ENCODE data around the gene HSPBP1. TPM values are rescaled to one million over a fixed set of nuclear protein-coding genes. Genes with fewer than 3 reads are reported as not detected.

The HSPBP1 gene
- total RNA-seq, 1 donor from 2014 or later: 10.4 TPM

GRCh38 chr19:55241143-55241934 is 38.6 kb downstream of the HSPBP1 start:
- Histone ChIP-seq H3K9ac (ENCODE audit: low read depth in 1 of 3, low read length in 3 of 3) (no peak overlapping the region), H3K4me3 (ENCODE audit: low read length in 3 of 3) (no peak overlapping the region), H3K36me3 (ENCODE audit: control insufficient read depth in 3 of 3, insufficient read depth in 3 of 3, low read length in 3 of 3) (peaks cover 86 to 87% (median 86%) of the 10 kb centered on the region in 3 donors), H3K27me3 (ENCODE audit: control insufficient read depth in 3 of 3, insufficient read depth in 3 of 3, low read length in 3 of 3) (no peaks in the 10 kb centered on the region), H3K9me3 (ENCODE audit: control insufficient read depth in 3 of 3, low read length in 3 of 3) (no peaks in the 10 kb centered on the region), H3K27ac (ENCODE audit: low read depth, low read length) (no peak overlapping the region), H3K4me1 (ENCODE audit: control insufficient read depth in 3 of 3, insufficient read depth in 3 of 3, low read length in 3 of 3) (no peaks in the 10 kb centered on the region)

- peaks cover 87 to 93% (median 88%) of the 10 kb centered on the region in 3 donors for H3K36me3 ChIP-seq (ENCODE audit: control insufficient read depth in 3 of 3, insufficient read depth in 3 of 3, low read length in 3 of 3)
- no peak overlapping the region for H3K4me3 ChIP-seq (ENCODE audit: low read length in 3 of 3)
- no peak overlapping the region for H3K9ac ChIP-seq (ENCODE audit: low read depth in 1 of 3, low read length in 3 of 3)
- H3K4me1 ChIP-seq (ENCODE audit: control insufficient read depth in 3 of 3, insufficient read depth in 3 of 3, low read length in 3 of 3): no peaks in the 10 kb centered on the region
- no peaks in the 10 kb centered on the region for H3K27me3 ChIP-seq (ENCODE audit: control insufficient read depth in 3 of 3, insufficient read depth in 3 of 3, low read length in 3 of 3)
- H3K9me3 ChIP-seq (ENCODE audit: control insufficient read depth in 3 of 3, low read length in 3 of 3): no peaks in the 10 kb centered on the region
- H3K27ac ChIP-seq (ENCODE audit: low read depth, low read length): no peak overlapping the region
These were observed 39.2 kb downstream of the HSPBP1 start for GRCh38 chr19:55240713-55241020.

DNA sequence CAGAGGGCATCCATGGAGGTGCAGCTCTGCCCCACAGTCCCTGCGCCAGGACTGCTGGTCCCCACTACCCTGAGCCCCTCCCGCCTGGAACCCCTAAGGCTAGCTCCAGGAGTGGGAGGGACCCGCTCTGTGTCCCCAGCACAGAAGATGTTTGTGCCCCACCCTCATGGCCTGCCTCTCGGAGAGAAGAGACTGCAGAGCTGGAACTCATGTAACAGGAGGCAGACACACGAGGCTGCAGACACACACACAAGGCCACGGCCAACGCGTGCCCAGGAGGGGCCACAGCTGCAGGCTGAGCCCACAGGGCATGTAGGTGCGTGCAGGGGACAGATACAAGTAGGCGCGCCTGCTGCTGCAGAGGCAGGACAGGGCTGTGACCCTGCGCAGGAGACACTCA is 40.9 kb downstream of the HSPBP1 start:
- Histone ChIP-seq H3K4me3 (ENCODE audit: low read length in 3 of 3) (no peak overlapping the region), H3K36me3 (ENCODE audit: control insufficient read depth in 3 of 3, insufficient read depth in 3 of 3, low read length in 3 of 3) (peaks cover 81 to 90% (median 82%) of the 10 kb centered on the region in 3 donors), H3K27ac (ENCODE audit: low read depth, low read length) (no peak overlapping the region), H3K4me1 (ENCODE audit: control insufficient read depth in 3 of 3, insufficient read depth in 3 of 3, low read length in 3 of 3) (no peaks in the 10 kb centered on the region), H3K9me3 (ENCODE audit: control insufficient read depth in 3 of 3, low read length in 3 of 3) (no peaks in the 10 kb centered on the region), H3K9ac (ENCODE audit: low read depth in 1 of 3, low read length in 3 of 3) (no peak overlapping the region), H3K27me3 (ENCODE audit: control insufficient read depth in 3 of 3, insufficient read depth in 3 of 3, low read length in 3 of 3) (no peaks in the 10 kb centered on the region)

- Histone ChIP-seq H3K36me3 (ENCODE audit: control insufficient read depth in 3 of 3, insufficient read depth in 3 of 3, low read length in 3 of 3) (peaks cover 75 to 87% (median 75%) of the 10 kb centered on the region in 3 donors), H3K27me3 (ENCODE audit: control insufficient read depth in 3 of 3, insufficient read depth in 3 of 3, low read length in 3 of 3) (no peaks in the 10 kb centered on the region), H3K4me3 (ENCODE audit: low read length in 3 of 3) (no peak overlapping the region), H3K4me1 (ENCODE audit: control insufficient read depth in 3 of 3, insufficient read depth in 3 of 3, low read length in 3 of 3) (no peaks in the 10 kb centered on the region), H3K9ac (ENCODE audit: low read depth in 1 of 3, low read length in 3 of 3) (no peak overlapping the region), H3K27ac (ENCODE audit: low read depth, low read length) (no peak overlapping the region), H3K9me3 (ENCODE audit: control insufficient read depth in 3 of 3, low read length in 3 of 3) (no peaks in the 10 kb centered on the region)
These were observed 41.9 kb downstream of the HSPBP1 start for GRCh38 chr19:55238030-55238429.

GRCh38 chr19:55232986-55233385 is 46.9 kb downstream of the HSPBP1 start:
- no peak overlapping the region for H3K9ac ChIP-seq (ENCODE audit: low read depth in 1 of 3, low read length in 3 of 3)
- H3K36me3 ChIP-seq (ENCODE audit: control insufficient read depth in 3 of 3, insufficient read depth in 3 of 3, low read length in 3 of 3): peaks cover 62 to 74% (median 62%) of the 10 kb centered on the region in 3 donors
- no peak overlapping the region for H3K4me3 ChIP-seq (ENCODE audit: low read length in 3 of 3)
- H3K9me3 ChIP-seq (ENCODE audit: control insufficient read depth in 3 of 3, low read length in 3 of 3): no peaks in the 10 kb centered on the region
- no peaks in the 10 kb centered on the region for H3K4me1 ChIP-seq (ENCODE audit: control insufficient read depth in 3 of 3, insufficient read depth in 3 of 3, low read length in 3 of 3)
- no peak overlapping the region for H3K27ac ChIP-seq (ENCODE audit: low read depth, low read length)
- H3K27me3 ChIP-seq (ENCODE audit: control insufficient read depth in 3 of 3, insufficient read depth in 3 of 3, low read length in 3 of 3): no peaks in the 10 kb centered on the region

- Histone ChIP-seq H3K36me3 (ENCODE audit: control insufficient read depth in 3 of 3, insufficient read depth in 3 of 3, low read length in 3 of 3) (peaks cover 62 to 66% (median 62%) of the 10 kb centered on the region in 3 donors), H3K4me3 (ENCODE audit: low read length in 3 of 3) (no peak overlapping the region), H3K27ac (ENCODE audit: low read depth, low read length) (no peak overlapping the region), H3K27me3 (ENCODE audit: control insufficient read depth in 3 of 3, insufficient read depth in 3 of 3, low read length in 3 of 3) (no peaks in the 10 kb centered on the region), H3K4me1 (ENCODE audit: control insufficient read depth in 3 of 3, insufficient read depth in 3 of 3, low read length in 3 of 3) (no peaks in the 10 kb centered on the region), H3K9me3 (ENCODE audit: control insufficient read depth in 3 of 3, low read length in 3 of 3) (no peaks in the 10 kb centered on the region), H3K9ac (ENCODE audit: low read depth in 1 of 3, low read length in 3 of 3) (no peak overlapping the region)
These were observed 47.7 kb downstream of the HSPBP1 start for GRCh38 chr19:55232286-55232602.

DNA sequence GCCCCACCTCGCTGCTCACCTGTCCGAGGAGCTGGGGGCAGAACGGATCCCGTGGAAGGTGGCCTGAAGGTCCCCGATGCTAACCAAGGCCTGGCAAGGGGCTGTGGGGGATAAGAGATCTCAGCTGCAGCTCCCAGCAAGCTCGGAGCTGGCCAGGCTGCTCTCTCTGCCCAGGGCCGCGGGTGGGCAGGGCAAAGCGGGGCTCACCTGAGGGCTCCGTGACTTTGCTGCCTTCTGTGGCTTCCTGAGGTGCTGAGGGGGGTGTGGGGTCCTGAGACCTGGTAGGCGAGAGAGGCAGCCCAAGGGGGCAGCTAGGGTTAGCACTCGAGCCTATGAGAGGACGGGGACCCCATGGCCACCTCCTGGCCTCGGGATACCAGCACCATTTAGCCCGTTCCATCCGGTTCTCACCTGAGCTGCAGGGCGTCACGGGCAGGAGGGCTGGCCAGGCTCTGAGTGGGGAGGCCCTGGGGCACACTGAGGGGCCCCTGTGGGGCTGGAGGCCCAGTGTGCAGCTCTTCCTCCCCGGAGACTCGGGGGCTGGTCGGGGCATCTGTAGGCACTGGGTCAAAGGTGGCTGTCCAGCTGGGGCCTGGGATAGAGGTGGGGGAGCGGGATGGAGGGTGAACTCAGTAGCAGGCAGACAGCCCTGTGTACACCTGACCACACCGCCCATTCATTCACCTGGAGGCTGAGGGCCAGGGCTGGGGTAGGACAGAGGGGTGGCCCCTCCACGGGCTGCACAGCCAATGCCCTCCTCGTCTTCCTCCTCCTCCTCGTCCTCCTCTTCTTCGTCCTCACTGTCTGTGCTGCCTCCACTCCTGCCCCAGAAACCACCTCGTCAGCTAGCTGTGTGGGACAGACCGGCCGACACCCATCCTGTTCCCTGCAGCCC is 48.3 kb downstream of the HSPBP1 start:
- Histone ChIP-seq H3K9me3 (ENCODE audit: control insufficient read depth in 3 of 3, low read length in 3 of 3) (no peaks in the 10 kb centered on the region), H3K27ac (ENCODE audit: low read depth, low read length) (no peak overlapping the region), H3K27me3 (ENCODE audit: control insufficient read depth in 3 of 3, insufficient read depth in 3 of 3, low read length in 3 of 3) (no peaks in the 10 kb centered on the region), H3K4me3 (ENCODE audit: low read length in 3 of 3) (no peak overlapping the region), H3K9ac (ENCODE audit: low read depth in 1 of 3, low read length in 3 of 3) (no peak overlapping the region), H3K4me1 (ENCODE audit: control insufficient read depth in 3 of 3, insufficient read depth in 3 of 3, low read length in 3 of 3) (no peaks in the 10 kb centered on the region), H3K36me3 (ENCODE audit: control insufficient read depth in 3 of 3, insufficient read depth in 3 of 3, low read length in 3 of 3) (peaks cover 59 to 61% (median 60%) of the 10 kb centered on the region in 3 donors)

DNA sequence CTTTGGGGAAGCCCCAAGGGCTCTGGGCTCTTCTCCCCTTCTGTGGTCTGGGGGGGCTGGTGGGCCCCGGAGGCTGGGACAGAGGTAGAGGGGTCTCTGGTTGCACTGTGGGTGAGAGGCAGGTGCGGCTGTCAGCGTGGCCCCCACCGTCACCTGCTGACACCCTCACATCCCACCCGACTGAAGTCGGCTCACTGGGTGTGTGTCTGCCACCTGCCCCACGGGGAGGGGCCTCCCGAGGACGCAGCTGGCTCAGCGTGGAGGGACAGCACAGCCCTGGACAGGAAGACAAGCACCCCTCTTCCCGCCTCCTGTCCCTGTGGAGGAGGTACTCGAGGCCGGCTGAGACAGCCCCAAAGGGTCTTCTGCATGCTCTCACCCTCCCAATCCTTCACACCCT is 49.1 kb downstream of the HSPBP1 start:
- H3K4me1 ChIP-seq (ENCODE audit: control insufficient read depth in 3 of 3, insufficient read depth in 3 of 3, low read length in 3 of 3): no peaks in the 10 kb centered on the region
- no peaks in the 10 kb centered on the region for H3K27me3 ChIP-seq (ENCODE audit: control insufficient read depth in 3 of 3, insufficient read depth in 3 of 3, low read length in 3 of 3)
- H3K36me3 ChIP-seq (ENCODE audit: control insufficient read depth in 3 of 3, insufficient read depth in 3 of 3, low read length in 3 of 3): peaks cover 52 to 58% (median 57%) of the 10 kb centered on the region in 3 donors
- H3K4me3 ChIP-seq (ENCODE audit: low read length in 3 of 3): no peak overlapping the region
- H3K9me3 ChIP-seq (ENCODE audit: control insufficient read depth in 3 of 3, low read length in 3 of 3): no peaks in the 10 kb centered on the region
- H3K9ac ChIP-seq (ENCODE audit: low read depth in 1 of 3, low read length in 3 of 3): no peak overlapping the region
- H3K27ac ChIP-seq (ENCODE audit: low read depth, low read length): no peak overlapping the region

DNA sequence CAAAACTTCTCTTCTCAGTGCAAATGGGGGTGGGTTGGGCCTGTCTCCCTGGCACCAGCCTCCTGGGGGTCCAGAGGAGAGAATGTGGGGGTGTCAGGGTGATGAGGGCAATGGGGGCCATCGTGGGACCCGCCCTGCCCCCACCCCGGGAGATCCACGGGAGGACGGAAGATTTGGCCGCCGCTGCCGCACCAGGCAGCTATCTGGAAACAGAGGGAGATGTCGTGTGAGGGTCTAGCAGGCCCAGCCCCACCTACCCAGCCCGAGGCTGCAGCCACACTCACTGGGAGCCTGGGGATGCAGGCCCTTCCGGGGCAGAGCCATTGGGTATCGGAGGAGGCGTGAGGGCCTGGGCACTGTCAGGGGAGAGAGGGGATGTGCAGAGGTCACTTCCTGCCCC is 49.6 kb downstream of the HSPBP1 start:
- H3K27ac ChIP-seq (ENCODE audit: low read depth, low read length): no peak overlapping the region
- peaks cover 51 to 57% (median 57%) of the 10 kb centered on the region in 3 donors for H3K36me3 ChIP-seq (ENCODE audit: control insufficient read depth in 3 of 3, insufficient read depth in 3 of 3, low read length in 3 of 3)
- no peak overlapping the region for H3K9ac ChIP-seq (ENCODE audit: low read depth in 1 of 3, low read length in 3 of 3)
- no peaks in the 10 kb centered on the region for H3K9me3 ChIP-seq (ENCODE audit: control insufficient read depth in 3 of 3, low read length in 3 of 3)
- no peaks in the 10 kb centered on the region for H3K4me1 ChIP-seq (ENCODE audit: control insufficient read depth in 3 of 3, insufficient read depth in 3 of 3, low read length in 3 of 3)
- H3K4me3 ChIP-seq (ENCODE audit: low read length in 3 of 3): no peak overlapping the region
- H3K27me3 ChIP-seq (ENCODE audit: control insufficient read depth in 3 of 3, insufficient read depth in 3 of 3, low read length in 3 of 3): no peaks in the 10 kb centered on the region

DNA sequence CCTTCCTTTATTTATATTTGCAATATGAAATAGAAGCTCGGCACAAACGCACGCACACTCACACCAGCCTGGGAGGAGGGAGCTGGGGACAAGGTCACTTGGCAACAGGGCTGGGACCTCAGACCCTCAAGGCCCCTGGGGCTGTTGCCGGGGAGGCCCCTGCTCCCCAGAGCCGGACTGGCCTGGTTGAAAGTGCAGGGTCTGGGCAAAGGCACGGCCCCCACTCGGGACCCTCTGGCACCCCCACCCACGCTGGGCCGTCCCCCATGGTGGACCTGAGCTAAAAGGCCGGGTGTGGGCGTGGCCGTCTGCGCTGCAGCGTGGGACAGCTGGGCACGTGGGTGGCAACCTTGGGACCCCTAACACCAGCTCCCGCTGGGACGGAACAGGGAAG is 50.1 kb downstream of the HSPBP1 start:
- Histone ChIP-seq H3K36me3 (ENCODE audit: control insufficient read depth in 3 of 3, insufficient read depth in 3 of 3, low read length in 3 of 3) (peaks cover 46 to 56% (median 52%) of the 10 kb centered on the region in 3 donors), H3K4me1 (ENCODE audit: control insufficient read depth in 3 of 3, insufficient read depth in 3 of 3, low read length in 3 of 3) (no peaks in the 10 kb centered on the region)

More for the DNA sequence above, 50.1 kb downstream of the HSPBP1 start:
- H3K9ac ChIP-seq (ENCODE audit: low read depth in 1 of 3, low read length in 3 of 3): no peak overlapping the region
- no peak overlapping the region for H3K4me3 ChIP-seq (ENCODE audit: low read length in 3 of 3)
- H3K27me3 ChIP-seq (ENCODE audit: control insufficient read depth in 3 of 3, insufficient read depth in 3 of 3, low read length in 3 of 3): no peaks in the 10 kb centered on the region
- H3K27ac ChIP-seq (ENCODE audit: low read depth, low read length): no peak overlapping the region
- no peaks in the 10 kb centered on the region for H3K9me3 ChIP-seq (ENCODE audit: control insufficient read depth in 3 of 3, low read length in 3 of 3)

Data from skeletal muscle tissue (tissue), 4 donors.